ENCODE results near the gene DPY30.

DPY30 gene

DNA sequence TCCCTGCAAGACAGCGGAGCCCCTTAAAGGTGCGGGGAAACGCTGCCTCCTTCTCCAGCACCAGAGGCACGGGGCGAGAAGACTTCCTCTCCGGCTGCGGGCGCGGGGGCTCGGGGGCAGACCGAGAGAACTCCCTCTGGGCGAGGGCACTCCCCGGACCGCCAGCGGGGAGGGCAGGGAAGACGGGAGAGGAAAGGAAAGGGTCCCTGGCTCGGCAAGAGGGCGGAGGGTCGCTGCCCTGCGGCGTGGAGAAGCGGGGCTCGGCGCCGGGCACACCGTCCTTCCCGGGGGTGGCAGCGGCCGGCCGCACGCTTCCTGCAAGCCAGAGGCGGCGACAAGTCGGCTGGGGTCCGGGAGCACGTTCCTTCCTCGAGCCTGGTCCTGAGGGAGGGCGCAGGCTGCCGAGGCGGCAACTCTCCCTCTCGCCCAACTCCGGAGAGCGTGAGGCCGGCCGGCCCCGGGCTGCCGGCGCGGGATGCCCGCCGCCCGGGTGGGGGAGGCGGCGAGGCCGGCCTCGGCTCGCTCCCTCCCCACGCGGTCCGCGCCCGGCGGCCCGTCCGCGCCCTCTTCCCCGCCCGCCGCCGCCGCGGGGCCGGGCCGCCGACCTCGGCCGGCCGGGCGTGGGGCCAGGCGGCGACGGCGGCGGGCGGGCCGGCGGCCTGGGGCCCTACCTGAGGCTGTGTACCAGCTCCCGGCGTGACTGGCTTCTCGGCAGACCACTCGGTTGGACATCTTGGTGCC, 29.9 kb downstream of the DPY30 start:
- peak; percentile 16 for DNase-seq (ENCODE audit: low read depth)

- DNase-seq (ENCODE audit: low read depth): peak; percentile 0
These were observed 30.6 kb downstream of the DPY30 start for GRCh38 chr2:32008805-32009515.

- no peak for DNase-seq (ENCODE audit: low read depth)
These were observed 32.5 kb downstream of the DPY30 start for GRCh38 chr2:32007121-32007391.

GRCh38 chr2:32005371-32005976, 34.1 kb downstream of the DPY30 start:
- DNase-seq (ENCODE audit: low read depth): no peak

GRCh38 chr2:32003791-32004190, 35.8 kb downstream of the DPY30 start:
- DNase-seq (ENCODE audit: low read depth): no peak

DNA sequence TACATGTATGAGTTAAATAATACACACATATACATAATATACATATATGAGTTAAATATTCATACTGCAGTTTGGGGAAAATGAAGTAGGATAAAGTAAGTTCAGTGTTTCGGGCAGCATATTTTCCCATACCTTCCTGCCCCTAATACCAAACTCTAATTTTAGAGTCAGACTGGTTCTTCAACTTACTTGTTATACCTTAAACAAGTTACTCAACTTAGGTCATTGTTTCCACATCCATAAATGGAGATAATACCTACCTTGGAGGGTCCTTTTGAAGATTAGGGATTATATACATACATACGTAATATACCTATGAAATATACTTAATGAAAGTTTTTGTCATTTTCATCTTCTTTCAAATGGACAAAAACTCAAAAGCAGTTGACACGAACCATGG, 37.2 kb downstream of the DPY30 start:
- DNase-seq (ENCODE audit: low read depth): no peak

GRCh38 chr2:31999438-31999837, 40.2 kb downstream of the DPY30 start:
- DNase-seq (ENCODE audit: low read depth): no peak

- DNase-seq (ENCODE audit: low read depth): no peak
These were observed 40.7 kb downstream of the DPY30 start for GRCh38 chr2:31998731-31999383.

DNA sequence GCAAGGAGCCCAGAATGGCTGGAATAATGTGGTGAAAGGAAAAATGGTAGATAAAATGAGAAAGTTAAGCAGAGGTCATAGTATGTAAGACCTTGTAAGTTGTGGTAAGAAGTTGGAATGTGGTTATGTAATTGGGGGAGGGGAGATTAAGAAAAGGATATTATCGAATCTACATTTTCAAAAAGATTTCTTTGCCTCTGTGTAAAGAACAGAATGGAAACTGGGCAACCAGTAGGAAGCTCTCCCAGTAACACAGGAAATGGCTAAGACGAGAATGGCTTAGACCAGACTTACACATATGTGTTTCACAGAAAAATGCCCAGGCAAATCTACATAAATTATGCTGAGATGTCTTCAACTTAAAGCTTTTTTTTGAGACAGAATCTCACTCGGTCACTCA, 42.0 kb downstream of the DPY30 start:
- no peak for DNase-seq (ENCODE audit: low read depth)

GRCh38 chr2:31996571-31997150, 42.9 kb downstream of the DPY30 start:
- DNase-seq (ENCODE audit: low read depth): peak; percentile 4

DNA sequence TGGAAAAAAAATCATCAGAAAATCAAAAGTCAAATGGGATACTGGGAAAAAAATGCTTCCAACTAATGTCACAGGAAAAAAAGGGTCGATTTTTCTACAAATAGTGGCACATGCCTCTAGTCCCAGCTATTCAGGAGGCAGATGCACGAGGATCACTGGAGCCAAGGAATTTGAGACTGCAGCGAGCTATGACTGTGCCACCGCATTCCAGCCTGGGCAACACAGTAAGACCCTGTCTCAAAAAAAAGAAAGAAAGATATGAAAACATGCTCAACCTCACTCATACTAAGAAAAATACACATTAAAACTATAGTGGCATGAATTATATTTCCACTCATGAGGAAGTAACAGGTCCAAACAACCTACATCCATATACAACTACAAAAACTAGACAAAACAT, 46.7 kb downstream of the DPY30 start:
- no peak for DNase-seq (ENCODE audit: low read depth)

DNA sequence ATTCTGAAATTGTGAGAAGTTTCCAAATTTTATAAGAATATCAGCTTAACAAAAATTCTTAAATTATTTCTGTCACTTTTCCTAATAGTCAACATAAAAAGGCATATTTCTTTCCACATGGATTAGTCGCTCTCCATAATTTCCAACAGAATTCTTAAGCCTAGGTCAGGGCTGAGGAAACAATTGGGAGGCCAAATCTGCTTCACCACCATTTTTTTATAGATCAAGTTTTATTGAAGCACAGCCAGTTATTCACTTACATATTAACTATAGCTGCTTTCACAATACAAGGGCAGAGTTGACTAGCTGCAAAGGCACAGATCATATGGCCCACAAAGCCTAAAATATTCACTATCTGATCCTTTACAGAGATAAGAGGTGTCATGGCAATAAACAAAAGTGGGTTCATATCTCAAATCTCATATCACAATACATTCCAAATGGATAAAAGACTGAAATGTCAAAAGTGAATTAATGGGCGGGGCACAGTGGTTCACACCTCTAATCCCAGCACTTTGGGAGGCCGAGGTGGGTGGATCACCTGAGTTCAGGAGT, 47.5 kb downstream of the DPY30 start:
- no peak for DNase-seq (ENCODE audit: low read depth)

DNA sequence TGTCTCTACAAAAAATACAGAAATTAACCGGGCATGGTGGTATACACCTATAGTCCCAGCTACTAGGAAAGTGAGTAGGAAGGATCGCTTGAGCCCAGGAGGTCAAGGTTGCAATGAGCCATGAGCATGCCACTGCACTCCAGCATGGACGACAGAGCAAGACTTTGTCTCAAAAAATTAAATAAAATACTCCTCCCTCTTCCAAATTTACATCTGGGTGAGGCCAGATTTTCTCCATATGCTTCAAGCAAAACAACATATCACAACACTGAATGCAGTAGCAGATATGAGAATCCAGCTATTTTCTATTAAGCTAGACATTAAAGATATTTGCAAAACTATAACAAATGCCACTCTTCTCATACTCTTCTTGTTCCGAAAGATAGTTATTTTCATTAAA, 49.7 kb downstream of the DPY30 start:
- no peak for DNase-seq (ENCODE audit: low read depth)

DNA sequence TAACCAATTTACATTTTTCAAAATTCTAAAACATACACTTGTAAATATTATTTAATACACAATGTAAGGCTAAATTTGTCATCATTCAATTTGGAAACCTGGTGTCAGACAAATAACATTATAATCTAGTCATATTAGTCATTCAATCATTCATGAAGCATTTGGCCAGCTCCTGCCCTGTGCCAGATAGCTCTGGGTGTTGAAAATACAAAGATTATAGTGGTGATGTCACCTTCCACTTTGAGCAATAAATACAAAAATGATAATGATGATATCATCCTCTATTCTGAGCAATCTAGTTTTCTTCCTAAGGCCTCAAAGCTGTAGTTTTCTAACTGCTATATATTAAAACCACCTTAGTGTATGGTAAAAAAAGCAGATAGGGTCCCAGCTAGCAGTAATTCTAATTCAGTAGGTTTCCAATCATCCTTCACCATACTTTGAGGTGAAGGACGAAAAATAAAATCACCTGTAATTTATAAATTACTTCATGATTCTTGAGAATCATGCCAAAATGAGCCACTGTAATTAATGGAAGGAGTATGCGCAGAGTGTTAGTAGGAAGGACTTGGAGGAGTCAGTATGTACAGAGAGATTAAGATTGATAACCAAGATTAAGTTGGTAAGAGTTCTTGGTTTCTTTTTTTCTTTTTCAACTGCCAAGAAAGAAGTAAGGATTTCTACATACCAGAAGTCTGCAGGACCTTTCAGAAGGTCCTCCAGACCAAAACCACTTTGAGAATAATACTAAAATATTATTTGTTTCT, 52.0 kb downstream of the DPY30 start:
- DNase-seq (ENCODE audit: low read depth): peak; percentile 52

DNA sequence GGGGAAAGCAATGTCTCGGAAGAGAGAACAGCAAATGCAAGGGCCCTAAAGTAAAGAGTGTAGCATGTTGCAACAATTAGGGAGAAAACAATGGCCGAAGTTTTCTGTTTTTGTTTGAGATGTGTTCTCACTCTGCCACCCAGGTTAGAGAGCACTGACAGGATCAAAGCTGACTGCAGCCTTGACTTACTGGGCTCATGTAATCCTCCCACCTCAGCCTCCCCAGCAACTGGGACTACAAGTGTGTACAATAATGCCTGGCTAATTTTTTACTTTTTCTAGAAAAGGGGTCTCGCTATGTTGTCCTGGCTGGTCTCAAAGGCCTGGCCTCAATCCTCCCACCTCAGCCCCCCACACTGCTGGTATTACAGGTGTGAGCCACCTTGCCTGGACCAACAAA, 52.7 kb downstream of the DPY30 start:
- DNase-seq (ENCODE audit: low read depth): no peak

DNA sequence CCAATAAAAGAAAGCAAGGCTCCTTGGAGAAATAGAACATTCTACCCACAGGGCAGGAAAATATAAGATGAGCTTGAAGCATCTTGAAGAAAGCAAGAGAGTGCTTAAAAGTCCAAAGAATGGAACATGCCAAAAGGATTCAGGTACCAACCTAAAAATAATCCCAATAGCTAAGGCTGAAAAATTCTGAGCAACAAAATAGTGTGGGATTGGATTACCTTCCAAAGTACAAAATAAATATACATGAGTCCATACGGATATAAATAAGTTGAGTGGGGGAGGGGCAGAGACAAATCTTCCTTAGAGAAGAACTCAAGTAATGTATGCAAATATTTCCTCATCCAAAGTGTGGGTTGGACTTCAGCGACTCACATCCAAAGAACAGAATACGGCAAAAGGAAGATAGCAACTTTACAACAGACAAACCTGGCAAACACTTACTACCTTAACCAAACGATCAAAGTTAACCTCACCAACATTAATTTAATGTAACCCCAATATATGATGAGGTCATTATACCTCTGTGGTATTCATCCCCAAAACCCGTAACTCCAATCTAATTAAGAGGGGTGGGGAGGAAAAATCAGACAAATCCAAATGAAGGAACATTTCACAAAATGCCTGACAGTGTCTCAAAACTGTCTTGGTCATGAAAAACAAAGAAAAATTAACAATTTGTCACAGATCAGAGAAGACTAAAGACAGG, 55.7 kb downstream of the DPY30 start:
- no peak for DNase-seq (ENCODE audit: low read depth)

- DNase-seq (ENCODE audit: low read depth): peak; percentile 18
These were observed 58.8 kb downstream of the DPY30 start for GRCh38 chr2:31980674-31981356.

DNA sequence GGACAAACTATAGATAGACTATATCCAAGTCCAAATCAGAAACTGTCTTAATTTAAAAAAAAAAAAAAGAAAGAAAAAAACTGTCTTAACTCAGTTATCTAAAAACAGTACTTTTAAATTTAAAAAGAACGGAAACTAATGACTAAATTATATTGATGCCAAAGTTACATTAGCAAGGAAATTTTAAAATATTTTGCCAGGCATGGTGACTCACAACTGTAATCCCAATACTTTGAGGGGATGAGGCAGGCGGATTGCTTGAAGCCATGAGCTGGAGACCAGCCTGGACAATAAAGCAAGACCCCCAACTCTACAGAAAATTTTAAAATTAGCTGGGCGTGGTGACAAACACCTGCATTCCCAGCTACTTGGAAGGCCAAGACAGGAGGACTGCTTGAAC, 59.6 kb downstream of the DPY30 start:
- DNase-seq (ENCODE audit: low read depth): peak; percentile 6

DNA sequence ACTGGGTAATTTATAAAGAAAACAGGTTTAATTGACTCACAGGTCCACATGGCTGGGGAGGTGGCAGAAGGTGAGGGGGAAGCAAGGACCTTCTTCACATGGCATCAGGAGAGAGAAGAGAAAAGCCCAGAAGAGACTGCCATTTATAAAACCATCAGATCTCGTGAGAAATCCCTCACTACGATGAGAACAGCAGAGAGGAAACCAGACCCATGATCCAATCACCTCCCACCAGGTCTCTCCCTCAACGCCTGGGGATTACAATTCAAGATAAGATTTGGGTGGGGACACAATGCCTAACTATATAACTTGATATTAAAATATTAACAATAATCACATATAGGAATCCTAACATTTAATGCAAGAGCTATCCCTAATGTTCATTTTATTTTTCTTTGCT, 60.6 kb downstream of the DPY30 start:
- no peak for DNase-seq (ENCODE audit: low read depth)

GRCh38 chr2:31978436-31978835, 61.2 kb downstream of the DPY30 start:
- DNase-seq (ENCODE audit: low read depth): no peak

Measured in fibroblast of gingiva (primary cell).